NCI-H69 (cell line): ENCODE measurements around the gene XPNPEP1.

Experiments used
- DNase-seq: peaks from one replicate; lab custom pipeline; 2025; lab: John Stamatoyannopoulos, UW

The XPNPEP1 gene

DNA sequence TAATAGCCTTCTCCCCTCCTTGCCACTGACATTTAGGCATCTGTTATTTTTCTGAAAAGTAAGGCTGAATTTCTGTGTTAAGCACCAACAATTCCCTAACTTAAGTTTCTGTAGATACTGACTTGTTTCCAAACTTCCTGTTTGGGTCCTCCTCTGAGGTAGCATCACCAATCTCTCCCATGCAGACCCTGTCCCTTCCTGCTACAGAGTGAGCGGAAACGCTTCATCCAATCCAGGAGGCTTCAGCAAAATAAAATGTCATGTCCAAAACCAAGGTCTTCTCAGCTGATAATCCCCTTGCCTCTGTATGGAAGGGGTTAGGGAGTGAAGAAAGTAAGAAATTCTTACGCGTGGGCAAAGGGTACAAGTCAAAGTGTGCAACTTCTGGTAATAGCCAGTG lies 29.9 kb downstream of the XPNPEP1 start:
- no peak for DNase-seq

DNA sequence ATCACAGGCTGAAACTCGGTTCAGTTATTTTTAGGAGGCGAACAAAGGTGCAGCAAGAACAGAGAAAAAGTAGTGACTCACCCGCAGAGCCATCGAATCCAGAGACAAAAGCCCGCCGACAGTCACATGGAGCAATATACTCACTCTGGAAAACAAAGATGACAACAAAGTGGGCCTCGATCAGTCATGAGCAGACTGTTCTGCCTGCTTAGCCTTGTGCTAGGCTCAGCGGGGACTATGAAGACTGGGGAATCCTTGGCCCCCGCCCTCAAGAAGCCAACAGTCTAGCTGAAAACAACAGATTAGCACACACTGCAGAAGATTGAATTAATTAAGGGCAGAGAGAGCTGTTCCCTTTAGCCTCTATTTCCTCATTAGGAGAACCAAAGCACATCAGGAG lies 30.4 kb downstream of the XPNPEP1 start:
- no peak for DNase-seq

DNA sequence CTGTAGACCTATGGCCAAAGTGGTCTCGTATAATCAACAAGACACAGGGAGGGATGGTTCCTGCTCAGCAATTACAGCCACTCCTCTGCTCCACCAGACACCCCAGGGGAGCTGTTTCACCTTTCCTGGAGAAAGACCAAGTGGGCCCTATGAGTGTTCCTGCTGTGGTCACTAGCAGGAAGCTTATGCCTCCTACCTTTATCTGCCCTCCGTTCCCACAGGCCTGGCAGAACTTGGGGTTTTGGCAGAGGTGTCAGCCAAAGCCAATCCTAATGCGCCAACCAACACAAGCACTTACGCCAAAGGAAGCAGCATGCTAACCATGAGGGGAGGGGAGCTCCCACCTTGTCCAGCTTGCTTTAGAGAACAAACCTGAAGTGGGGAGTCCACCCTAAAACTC lies 31.2 kb downstream of the XPNPEP1 start:
- DNase-seq = no peak

DNA sequence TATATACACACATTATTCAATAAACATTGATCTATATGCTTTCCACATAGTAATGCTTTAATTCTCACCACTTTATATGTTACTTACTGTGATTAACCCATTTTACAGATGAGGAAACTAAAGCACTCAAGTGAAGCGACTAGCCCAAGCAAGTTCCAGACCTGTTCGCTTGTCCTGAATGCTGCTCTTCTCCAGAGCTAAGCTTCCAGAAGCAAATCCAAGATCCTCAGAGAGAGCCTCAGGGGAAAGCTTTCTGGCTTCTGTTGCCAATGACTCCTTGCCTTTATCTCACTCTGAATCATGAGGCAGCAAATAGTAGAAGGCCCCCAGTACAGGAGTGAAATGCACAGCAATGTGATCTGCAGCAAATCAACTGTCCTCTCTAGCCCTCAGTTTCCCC lies 32.2 kb downstream of the XPNPEP1 start:
- DNase-seq = no peak

DNA sequence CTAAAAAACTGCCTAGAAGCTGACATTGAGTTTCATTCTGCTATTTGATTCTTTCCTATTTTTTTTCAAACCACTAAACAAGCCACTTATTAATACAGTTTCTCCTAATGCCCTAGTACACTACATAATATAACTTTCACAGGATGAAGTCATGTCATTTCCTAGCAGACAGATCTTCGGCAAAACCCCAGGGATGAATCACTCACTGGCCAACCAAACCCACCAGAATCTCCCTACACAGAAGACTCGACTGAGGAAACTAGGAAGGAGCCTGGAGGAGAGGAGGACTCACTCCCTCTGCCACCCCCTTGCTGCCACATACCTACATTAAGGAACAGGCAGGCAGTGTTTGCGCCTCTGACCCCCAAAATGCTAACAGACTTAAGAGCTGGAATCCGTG lies 33.4 kb downstream of the XPNPEP1 start:
- DNase-seq = no peak

DNA sequence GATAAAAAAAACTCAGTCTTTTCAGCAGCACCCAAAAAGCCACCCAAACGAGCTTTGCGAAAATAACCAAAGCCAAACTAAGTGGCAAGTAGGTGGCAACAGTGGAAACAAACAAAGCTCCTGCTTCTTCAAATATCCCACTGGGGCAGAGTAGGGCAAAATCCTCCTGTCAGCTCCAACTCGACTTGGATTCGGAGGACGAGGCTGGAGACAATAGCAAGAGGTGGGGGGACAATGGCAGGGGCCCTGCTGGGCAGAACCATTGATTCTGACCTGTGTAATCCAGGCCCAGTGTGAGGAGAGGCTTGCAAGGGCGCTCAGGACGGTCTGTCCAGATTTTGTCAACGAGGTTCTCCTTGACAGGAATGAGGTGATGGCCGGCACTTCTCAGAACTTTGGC lies 35.5 kb downstream of the XPNPEP1 start:
- DNase-seq = no peak

DNA sequence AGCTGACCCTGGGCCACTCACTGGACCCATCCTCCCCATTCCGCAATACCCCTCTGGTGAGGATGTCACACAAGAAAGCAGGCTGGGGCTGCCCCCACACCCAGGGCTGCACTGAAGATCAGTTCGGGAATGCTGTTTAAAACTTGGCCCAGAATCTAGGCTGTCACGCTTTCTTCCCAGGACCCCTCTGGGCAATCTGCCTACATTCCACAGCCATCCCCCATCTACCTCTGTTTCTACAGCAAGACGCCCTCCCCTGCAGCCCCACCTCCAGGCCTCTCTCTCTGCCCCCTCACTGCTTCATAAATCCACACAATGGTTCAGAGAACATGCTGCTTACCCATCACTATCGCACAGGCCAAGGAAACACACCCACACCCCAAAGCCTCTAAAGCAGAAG lies 36.1 kb downstream of the XPNPEP1 start:
- no peak for DNase-seq

DNA sequence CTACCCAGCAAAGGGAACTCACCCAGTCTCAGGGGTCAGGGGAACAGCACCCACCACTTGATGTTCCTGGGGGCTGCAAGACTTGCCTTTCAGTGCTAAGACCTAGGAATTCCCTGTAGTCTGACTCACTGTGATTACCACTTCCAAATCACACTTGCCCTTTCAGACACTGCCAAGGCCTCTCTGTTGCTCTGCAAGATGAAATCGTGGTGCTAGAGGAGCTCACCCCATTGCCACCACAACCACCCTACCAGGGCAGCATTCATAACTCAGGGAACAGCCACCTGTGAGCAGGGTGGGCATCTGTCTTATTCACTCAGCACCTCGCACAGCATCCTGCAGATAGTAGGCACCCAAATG lies 36.5 kb downstream of the XPNPEP1 start:
- DNase-seq = no peak

DNA sequence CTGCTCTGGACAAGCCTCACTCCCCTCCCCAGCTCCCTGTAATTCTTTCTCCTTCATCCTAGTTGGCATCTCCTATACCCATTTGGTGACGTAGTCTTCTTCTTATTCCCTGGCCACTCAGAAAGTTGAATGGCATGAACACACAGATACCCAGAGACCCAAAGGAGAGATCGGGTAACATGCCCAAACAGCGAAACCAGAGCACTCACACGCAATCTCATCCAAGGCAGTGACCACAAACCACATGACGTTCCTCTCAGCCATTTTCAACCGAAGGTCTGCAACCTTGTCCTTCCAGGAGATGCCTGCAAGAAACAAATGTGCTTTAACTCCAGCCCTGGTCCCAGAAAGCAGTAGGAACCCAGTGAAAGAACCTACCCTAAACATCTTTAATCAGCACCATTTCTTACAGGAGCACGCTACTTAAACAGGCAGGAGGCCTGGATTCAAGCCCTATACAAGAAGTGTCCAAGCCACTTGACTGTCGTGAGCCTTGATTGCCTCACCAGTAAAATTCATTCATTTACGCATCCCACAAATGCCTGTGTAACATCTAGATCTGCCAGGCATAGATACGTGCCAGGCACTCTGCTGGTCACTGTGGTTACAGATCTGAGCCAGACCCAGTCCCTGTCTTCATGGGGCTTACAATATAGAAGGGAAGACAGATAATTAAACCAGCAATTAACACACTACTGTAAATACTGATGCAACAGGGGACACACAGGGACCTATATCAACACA lies 37.1 kb downstream of the XPNPEP1 start:
- DNase-seq = no peak

DNA sequence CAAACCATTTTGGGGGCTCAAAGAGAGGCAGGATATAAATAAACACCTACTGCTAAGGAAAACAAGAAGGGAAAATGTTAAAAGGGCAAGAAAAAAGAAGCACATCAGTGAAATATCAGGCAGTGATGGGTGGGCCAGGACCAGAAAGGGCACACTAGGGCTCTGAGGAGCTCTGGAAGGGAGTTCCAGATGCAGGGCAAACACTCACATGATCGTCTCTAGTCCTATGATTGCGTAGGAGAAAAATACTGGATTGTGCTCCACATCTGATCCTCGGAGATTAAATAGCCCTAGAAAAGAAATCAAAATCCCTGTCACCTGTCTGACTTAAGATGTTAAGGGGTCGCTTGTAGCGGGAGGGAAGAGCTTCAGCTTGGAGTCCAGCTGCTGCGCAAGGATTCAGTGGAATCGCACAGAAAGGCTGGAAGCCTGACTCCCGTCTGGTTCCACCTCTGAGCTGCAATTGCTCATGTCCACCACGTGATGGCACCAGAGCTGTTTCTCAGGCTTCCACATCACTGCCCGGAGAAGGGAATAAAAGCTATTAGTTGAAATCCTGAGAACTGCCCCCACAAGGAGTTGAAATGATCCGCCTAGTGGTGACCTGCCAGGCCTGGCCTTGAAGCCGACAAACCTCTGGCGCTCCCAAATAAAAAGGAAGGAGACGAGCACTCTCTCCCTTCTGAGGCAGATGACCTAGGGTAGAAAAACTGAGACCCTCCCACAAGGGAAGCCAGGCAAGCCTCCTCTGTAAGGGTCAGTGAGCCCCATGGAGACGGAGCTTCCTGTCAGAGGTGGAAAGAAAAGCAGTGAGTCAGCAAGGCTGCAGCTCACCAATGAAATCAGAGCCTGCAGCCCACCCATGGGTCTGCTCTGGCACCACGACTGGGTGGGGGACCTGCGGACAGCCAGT lies 39.2 kb downstream of the XPNPEP1 start:
- peak; percentile 69 for DNase-seq

DNA sequence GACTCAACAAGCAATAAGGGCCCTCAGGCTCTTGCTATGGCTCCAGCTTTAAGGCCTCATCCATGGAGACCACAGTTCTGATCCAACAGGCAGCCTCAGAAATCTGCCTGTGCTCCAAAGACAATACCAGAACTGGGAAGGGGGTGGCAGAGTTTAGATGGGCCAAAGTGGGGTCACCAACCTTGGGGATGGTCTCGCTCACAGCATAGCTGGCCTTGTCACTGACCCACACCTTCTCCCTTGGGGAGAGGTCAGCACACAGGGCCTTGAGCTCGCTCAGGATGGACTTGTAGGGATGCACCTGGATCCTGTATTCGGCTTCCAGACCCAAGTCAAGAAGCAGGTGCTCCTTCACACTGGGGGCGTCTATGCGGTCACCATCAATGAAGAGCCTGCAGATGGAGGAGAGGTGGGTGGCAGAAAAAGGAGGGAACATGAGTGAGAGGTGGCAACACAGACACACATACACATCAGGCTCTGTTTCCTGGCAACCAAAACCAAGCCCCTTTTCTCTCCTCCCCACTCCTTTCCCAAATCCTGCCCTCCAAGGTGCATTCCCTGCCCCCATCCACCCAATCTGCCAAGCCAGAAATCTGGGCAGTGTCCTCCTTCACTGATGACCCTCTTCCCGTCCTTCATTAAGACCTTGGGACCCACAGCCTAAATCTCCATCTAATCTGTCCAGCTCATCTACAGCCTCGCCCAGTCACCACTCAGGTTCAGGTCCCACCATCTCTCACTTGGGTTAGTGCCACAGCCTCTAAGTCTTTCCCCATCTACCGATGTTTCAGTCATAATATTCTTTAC lies 40.9 kb downstream of the XPNPEP1 start:
- DNase-seq = no peak

DNA sequence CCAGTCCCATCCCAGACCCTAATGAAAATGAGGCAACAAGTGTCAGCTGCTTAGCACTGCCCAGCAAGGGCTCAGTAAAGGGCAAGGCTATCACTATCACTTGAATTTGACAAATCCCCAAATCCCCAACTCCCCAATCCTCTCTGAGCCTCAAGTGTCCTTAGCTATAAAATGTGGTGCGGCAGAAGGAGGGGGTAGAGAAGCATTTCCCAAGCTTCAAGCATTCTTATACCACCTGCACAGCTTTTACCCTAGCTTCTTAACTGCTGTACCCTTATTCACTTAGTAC lies 41.6 kb downstream of the XPNPEP1 start:
- DNase-seq = no peak

DNA sequence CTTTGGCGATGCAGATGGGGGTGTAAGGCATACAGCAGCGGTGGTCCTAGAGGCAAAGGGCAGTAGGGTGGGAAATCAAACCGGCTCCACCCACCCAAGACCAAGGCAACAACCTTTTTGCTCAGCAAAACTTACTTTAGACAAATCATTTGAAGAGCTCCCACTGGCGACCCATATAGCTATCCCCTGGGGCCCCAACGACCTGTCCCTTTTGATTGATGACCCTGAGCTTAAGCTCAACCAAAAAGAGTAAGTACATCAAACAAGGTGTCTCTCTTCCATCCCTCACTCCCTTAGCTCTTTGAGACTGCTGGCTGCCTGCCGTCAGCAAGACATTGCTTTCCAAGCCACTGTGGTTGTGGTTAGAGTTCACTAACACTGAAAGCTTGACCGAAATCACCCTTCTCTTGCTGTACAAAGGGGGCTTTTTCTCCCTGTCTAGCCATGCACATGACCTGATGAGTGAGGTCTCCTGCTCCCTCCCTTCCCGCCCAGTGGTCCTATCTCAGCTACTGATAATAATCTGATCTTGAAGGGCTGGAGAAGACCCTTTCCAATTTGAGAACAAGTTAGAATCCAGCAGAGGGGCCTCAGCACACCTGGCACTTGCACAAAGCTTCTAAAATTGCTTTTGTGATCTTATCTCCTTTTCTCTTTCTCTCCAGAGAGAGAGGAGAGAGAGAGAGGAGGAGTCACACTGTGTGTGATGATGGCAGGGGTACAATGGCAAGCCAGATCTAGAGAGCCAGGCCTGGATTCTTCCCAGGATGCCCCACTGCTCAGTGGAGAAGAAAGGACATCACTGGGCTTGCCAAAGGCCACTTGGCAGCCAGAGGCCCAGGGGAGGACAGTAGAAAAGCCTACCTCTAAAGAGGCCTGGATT lies 42.2 kb downstream of the XPNPEP1 start:
- DNase-seq = no peak

DNA sequence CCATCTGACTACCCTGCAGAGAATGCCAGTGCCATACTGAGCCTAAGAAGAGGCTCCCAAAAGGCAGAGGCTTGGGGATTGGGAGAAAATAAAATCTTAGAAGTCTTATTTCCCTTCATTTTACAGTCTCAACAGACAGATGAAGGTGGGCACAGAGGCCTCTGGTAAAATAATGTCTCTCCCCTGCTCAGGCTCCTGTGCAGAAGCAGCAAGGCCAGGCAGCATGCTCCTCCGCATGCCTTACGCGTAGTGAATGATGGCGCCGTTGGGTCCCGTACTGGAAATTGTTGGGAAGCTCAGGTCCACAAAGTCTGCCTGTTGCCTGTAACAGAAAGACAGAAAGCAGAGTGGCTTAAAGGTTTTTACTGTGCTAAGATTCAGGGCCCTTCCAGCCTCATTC lies 45.8 kb downstream of the XPNPEP1 start:
- no peak for DNase-seq

DNA sequence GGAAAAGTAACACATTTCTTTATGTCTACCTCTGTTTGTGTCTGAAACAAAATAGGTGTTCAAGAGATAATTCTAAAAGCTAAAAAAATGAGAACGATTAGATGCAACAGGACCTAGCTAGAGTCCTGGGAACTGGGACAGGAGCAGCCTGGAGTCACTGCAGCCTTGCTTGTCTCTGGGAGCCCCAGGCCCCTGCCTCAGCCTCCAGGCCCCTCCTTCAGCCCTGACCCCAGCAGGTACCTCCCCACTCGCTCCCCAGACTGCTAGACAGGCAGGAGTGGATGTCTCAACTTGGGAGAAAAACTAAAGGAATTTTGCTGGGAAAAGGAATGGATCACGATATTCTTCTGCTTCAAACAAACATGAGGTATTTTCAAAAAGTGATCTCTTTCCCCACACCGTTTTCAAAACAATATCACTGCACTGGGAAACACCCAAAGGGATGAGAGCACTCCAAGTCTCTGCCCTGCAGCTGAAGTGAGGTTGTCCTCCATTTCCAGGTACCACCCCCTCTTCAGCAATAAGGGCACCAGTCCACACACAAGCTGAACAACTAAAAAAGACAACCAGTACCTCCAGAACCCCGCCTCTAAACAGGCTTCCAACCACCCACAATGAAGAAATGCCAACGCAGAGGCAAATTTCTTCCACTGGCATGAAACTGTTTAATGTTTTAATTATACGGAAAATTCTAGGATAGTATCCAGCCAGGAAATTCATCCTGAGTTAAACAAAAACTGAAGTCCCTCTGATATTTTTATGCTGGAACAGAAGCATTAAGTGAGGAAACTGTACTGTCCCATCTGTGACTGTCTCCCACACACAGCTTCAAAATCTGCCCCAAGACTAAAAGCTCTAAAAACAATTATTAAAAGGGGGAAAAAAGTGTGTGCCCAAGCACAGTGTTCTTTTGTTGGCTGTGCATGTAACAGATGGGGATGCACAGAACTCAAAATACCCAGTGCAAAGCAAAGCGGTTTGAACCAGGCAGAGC lies 47.2 kb downstream of the XPNPEP1 start:
- DNase-seq = no peak

DNA sequence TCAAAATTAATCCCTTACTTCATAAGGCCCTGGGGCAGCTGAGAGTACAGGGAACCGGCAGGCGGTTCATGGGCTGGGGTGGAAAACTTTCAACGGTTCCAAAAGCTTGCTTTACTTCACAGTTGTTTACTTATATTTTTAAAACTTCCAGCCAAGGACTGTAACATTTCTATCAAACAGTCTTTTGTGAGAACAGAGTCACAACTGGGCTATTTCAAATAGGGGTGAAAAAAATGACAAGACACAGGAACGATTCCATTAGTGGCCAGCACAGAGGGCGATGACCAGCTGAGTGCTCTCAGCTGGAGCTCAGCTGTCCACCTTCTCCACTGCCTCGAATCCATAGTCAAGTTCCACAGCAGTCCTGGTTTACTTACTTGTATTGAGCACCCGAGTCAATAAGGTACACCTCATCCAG lies 48.2 kb downstream of the XPNPEP1 start:
- no peak for DNase-seq

DNA sequence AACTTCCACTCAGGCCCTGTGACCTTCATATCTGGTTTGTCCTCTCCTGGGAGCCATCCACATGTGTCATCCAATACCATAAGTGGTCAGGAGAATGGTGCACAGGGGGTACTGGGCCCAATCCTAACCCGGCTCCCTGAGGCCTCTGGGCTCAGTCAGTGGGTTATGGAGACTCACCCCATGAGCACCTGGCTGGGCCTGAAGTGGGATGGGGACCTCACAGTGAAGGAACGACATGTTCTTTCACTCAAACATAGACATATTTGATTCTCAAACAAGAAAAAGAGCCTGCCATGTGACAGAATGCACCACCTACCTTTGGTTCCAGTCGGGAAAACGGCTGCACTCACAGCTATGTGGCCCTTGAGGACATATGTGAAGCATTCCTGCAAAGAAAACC lies 51.8 kb downstream of the XPNPEP1 start:
- no peak for DNase-seq

DNA sequence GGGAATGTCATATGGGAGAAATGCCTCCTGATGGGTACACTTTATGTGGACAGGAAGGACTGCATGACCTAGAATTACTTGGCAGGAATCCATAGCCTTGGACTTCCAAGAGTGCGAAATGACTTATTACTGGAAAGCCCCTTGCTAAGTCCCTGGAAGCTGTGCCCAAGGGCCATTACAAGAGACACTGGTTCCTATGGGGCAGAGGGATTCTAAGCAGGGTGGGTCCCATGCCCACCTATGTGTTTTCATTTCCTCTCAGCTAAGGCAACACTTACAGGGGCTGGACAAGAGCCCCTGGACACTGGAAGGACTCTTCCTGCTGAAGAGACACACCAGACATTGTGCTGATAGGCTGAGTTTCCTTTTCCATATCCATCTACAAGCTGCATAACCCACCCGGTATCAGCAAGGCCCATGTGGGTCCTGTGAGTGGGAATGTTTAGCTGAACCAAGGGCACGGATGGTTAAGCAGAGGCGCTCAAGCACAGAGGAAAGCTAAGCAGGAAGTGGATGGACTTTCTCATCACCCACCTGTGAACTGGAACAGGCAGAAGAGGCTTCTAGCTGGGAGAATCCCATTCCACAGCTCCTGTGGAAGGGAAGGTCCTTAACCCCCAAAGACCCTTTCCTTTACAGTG lies 56.2 kb downstream of the XPNPEP1 start:
- DNase-seq = no peak

DNA sequence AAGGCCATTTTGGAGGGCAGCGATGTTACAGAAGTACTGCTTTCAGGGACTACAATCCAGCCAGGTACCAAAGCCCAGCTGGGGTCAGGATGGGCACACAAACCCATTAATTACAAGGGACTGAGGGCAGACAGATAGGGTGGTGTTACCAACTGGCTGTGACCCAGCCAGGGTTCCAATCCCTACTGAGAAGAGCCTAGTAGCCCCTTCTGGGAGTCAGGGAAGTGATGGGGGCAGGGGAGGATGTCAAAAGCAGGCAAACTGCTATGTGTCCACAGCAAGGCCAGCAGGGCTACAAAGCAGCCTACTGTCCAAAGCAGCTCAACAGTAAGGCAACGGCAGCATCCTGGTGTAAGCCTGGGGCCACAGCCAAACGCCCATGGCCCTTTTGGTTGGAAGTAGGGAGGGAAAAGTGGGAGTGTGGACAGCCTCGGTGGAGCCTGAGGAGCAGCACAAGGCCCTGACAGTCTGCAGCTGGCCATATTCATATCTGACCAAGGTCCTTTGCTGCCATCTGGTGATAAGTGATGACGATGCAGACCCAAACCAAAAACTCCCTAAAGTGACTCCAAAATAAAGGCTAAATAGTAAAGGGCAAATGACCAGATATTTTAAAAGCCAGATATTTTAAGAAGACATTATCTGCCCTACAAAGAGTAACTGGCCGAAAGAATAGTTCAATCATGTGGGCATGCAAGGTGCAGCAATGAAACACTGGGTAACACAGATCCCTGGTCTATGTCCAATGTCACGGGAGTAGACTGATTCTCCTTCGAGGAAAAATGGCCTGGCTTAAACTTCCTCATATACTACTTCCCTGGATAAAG lies 56.9 kb downstream of the XPNPEP1 start:
- DNase-seq = peak; percentile 16
